Measurements from ENCODE around the gene FTO. TPM values are rescaled to one million over a fixed set of nuclear protein-coding genes. Genes with fewer than 3 reads are reported as not detected.

The FTO gene
- total RNA-seq, 4 donors from 2014 or later, result 125 to 182 (median 164) TPM

GRCh38 chr16:53787423-53787822, 83.5 kb downstream of the FTO start:
- TF ChIP-seq CTCF (IDR thresholded peaks at IDR 0.05), result no peak
- no peak for TF ChIP-seq POLR2A (IDR thresholded peaks at IDR 0.05)
- H3K27me3 ChIP-seq, result no peaks in the 10 kb centered on the region
- no peaks in the 10 kb centered on the region for H3K36me3 ChIP-seq
- H3K27ac ChIP-seq, result no peak overlapping the region
- no peak for DNase-seq
- 96 to 99% methylated on average over 2 of the region's 2 CpGs for WGBS, 2 donors
- intact Hi-C loops (cut with DNase I), result no loop called here
- no peaks in the 10 kb centered on the region for H3K9me3 ChIP-seq
- no peak overlapping the region for H3K4me3 ChIP-seq (replicated peaks in 1 of 3)
- peaks cover 9 to 35% of the 10 kb centered on the region in 2 donors for H3K4me1 ChIP-seq

- Histone ChIP-seq H3K36me3 (no peaks in the 10 kb centered on the region), H3K27ac (no peak overlapping the region), H3K9me3 (no peaks in the 10 kb centered on the region), H3K4me3 (replicated peaks in 1 of 3) (no peak overlapping the region), H3K27me3 (no peaks in the 10 kb centered on the region), H3K4me1 (peaks cover 14 to 38% of the 10 kb centered on the region in 2 donors)
- intact Hi-C loops (cut with DNase I), result no loop called here
- TF ChIP-seq POLR2A (IDR thresholded peaks at IDR 0.05), result no peak
- TF ChIP-seq CTCF (IDR thresholded peaks at IDR 0.05), result no peak
- 36 to 40% methylated on average over 2 of the region's 2 CpGs for WGBS, 2 donors
- no peak for DNase-seq
Measured at GRCh38 chr16:53789137-53789536, 85.2 kb downstream of the FTO start.

GRCh38 chr16:53792161-53792951, 88.4 kb downstream of the FTO start:
- no peak for TF ChIP-seq POLR2A (IDR thresholded peaks at IDR 0.05)
- no peak for TF ChIP-seq CTCF (IDR thresholded peaks at IDR 0.05)
- H3K9me3 ChIP-seq, result no peaks in the 10 kb centered on the region
- no peaks in the 10 kb centered on the region for H3K27me3 ChIP-seq
- intact Hi-C loops (cut with DNase I), result no loop called here
- H3K27ac ChIP-seq, result no peak overlapping the region
- no peaks in the 10 kb centered on the region for H3K36me3 ChIP-seq
- no peak overlapping the region for H3K4me3 ChIP-seq (replicated peaks in 1 of 3)
- no peak for DNase-seq
- WGBS, 2 donors, result 76 to 77% methylated on average over 6 of the region's 6 CpGs
- peaks cover 14 to 17% of the 10 kb centered on the region in 2 donors for H3K4me1 ChIP-seq

GRCh38 chr16:53803451-53803850, 99.5 kb downstream of the FTO start:
- Histone ChIP-seq H3K4me1 (peaks cover 4 to 16% of the 10 kb centered on the region in 2 donors), H3K27me3 (no peaks in the 10 kb centered on the region), H3K36me3 (no peaks in the 10 kb centered on the region), H3K27ac (no peak overlapping the region), H3K9me3 (no peaks in the 10 kb centered on the region), H3K4me3 (replicated peaks in 1 of 3) (no peak overlapping the region)
- DNase-seq, result no peak
- TF ChIP-seq CTCF (IDR thresholded peaks at IDR 0.05) (no peak), POLR2A (IDR thresholded peaks at IDR 0.05) (no peak)
- intact Hi-C loops (cut with DNase I), result no loop called here

GRCh38 chr16:53803998-53804397, 100.0 kb downstream of the FTO start:
- no peak overlapping the region for H3K27ac ChIP-seq

More at GRCh38 chr16:53803998-53804397, 100.0 kb downstream of the FTO start:
- no peaks in the 10 kb centered on the region for H3K36me3 ChIP-seq
- intact Hi-C loops (cut with DNase I), result no loop called here
- no peaks in the 10 kb centered on the region for H3K27me3 ChIP-seq
- H3K9me3 ChIP-seq, result no peaks in the 10 kb centered on the region
- H3K4me1 ChIP-seq, result peaks cover 4 to 22% of the 10 kb centered on the region in 2 donors
- TF ChIP-seq POLR2A (IDR thresholded peaks at IDR 0.05), result no peak
- TF ChIP-seq CTCF (IDR thresholded peaks at IDR 0.05), result no peak
- no peak overlapping the region for H3K4me3 ChIP-seq (replicated peaks in 1 of 3)
- DNase-seq, result no peak
- 91 to 95% methylated on average over 2 of the region's 2 CpGs for WGBS, 2 donors

Measured in thyroid gland (tissue), 4 donors.